ENCODE results near the gene HNRNPK.

GRCh38 chr9:83999141-83999918 is 19.3 kb upstream of the HNRNPK start:
- TF ChIP-seq FOXM1 (IDR thresholded peaks at IDR 0.05; ENCODE audit: borderline replicate concordance, low read depth) (no peak), MAX (IDR thresholded peaks at IDR 0.05) (no peak), EGR1 (IDR thresholded peaks at IDR 0.05) (no peak), TEAD4 (IDR thresholded peaks at IDR 0.05) (no peak), YY1 (IDR thresholded peaks at IDR 0.05; ENCODE audit: low read depth) (no peak), CEBPB (IDR thresholded peaks at IDR 0.05) (no peak), CREB1 (IDR thresholded peaks at IDR 0.05; ENCODE audit: low read depth) (no peak)
- TF ChIP-seq, protein P1, sequence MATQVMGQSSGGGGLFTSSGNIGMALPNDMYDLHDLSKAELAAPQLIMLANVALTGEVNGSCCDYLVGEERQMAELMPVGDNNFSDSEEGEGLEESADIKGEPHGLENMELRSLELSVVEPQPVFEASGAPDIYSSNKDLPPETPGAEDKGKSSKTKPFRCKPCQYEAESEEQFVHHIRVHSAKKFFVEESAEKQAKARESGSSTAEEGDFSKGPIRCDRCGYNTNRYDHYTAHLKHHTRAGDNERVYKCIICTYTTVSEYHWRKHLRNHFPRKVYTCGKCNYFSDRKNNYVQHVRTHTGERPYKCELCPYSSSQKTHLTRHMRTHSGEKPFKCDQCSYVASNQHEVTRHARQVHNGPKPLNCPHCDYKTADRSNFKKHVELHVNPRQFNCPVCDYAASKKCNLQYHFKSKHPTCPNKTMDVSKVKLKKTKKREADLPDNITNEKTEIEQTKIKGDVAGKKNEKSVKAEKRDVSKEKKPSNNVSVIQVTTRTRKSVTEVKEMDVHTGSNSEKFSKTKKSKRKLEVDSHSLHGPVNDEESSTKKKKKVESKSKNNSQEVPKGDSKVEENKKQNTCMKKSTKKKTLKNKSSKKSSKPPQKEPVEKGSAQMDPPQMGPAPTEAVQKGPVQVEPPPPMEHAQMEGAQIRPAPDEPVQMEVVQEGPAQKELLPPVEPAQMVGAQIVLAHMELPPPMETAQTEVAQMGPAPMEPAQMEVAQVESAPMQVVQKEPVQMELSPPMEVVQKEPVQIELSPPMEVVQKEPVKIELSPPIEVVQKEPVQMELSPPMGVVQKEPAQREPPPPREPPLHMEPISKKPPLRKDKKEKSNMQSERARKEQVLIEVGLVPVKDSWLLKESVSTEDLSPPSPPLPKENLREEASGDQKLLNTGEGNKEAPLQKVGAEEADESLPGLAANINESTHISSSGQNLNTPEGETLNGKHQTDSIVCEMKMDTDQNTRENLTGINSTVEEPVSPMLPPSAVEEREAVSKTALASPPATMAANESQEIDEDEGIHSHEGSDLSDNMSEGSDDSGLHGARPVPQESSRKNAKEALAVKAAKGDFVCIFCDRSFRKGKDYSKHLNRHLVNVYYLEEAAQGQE (IDR thresholded peaks at IDR 0.05; ENCODE audit: low read depth): no peak
